ENCODE measurements around the gene ZNFX1. TPM values are rescaled to one million over a fixed set of nuclear protein-coding genes. Genes with fewer than 3 reads are reported as not detected.

The ZNFX1 gene
- total and polyA plus RNA-seq, 9 of the 15 experiments (the other 6 are each of a cell fraction or from before 2014, with no cell fraction given) = 3.8 to 13.8 (median 10.3) TPM

DNA sequence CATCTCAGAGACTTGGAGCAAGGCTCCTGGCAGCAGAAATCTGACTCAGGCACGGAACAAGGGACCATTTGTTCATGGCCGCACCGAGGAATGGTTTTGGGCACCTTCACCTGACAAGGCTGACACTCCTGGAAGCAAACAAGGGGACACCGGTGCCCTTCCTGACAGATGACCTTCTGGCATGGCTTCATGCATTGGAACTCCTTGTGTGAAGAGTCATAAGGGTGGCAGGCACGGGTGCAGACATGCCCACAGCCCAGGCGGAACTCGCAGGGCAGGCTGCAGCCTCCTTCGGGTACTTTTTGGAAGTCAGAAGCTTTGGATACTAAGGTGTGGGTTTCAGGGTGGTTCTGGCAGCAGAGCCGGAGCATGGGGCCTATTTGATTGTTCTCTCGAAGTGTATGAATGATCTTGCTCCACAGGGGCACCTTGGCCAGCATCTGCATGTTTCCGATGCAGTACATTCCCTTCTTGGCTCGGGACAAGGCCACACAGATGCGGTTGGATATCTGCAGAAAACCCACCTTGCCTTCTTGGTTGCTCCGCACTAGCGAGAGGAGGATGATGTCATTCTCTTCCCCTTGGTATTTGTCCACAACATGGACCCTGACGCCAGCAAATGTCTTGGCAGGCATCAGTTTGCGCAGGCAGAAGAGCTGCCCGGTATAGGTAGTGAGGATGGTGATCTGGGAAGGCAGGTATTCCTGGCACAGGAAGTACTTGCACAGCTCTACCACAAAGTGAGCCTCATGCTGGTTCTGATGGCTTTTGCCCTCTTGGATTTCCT, 28.8 kb downstream of the ZNFX1 start:
- no peak for FAIRE-seq
- Histone ChIP-seq H3K27me3 (ENCODE audit: control insufficient read depth in 2 of 2, insufficient read depth in 2 of 2, low read length in 2 of 2) (no peaks in the 10 kb centered on the region), H3K79me2 (ENCODE audit: control insufficient read depth, insufficient read depth, low read length) (no peaks in the 10 kb centered on the region), H4K20me1 (replicated peaks; ENCODE audit: control insufficient read depth, insufficient read depth, low read length) (peaks cover 19% of the 10 kb centered on the region), H3K9me1 (ENCODE audit: control insufficient read depth, insufficient read depth, low read length) (no peaks in the 10 kb centered on the region), H3K4me2 (ENCODE audit: insufficient read depth, low read length) (no peak overlapping the region), H3K9me3 (replicated peaks; ENCODE audit: control insufficient read depth, insufficient read depth, low read depth, low read length) (no peaks in the 10 kb centered on the region), H3K27ac (ENCODE audit: extremely low read depth, low read depth, low read length) (no peak overlapping the region), H3K9ac (ENCODE audit: insufficient read depth in 1 of 2, low read depth in 2 of 2, low read length in 2 of 2) (no peak overlapping the region), H3K36me3 (ENCODE audit: control insufficient read depth, insufficient read depth, low read length) (peaks cover 86% of the 10 kb centered on the region; the same call in 2 of the 3 replicates), H3K4me3 (no peak overlapping the region), H3K4me1 (replicated peaks in 1 of 2; ENCODE audit: control insufficient read depth in 2 of 2, insufficient read depth in 2 of 2, low read length in 2 of 2) (no peaks in the 10 kb centered on the region), H2AFZ (ENCODE audit: low read depth, low read length) (no peak overlapping the region)
- in situ Hi-C loops (cut with MboI) (loop anchor here (5.0 kb wide), 1 partner anchor 73 kb away; no protein-coding TSS in a partner anchor), intact Hi-C loops (cut with micrococcal nuclease) (no loop called here)
- ChIA-PET CTCF (ENCODE audit: low intra/inter-chr PET ratio) (no interaction called here), POLR2A (interaction anchor here (1.0 to 2.0 kb wide), 3 partner anchors 11 to 38 kb away, joined by 3 to 8 read pairs (median 3); partner anchors contain the start of gene ZNFX1)
- BruUV-seq (replicated peaks) = no TSS peak
- DNase-seq (ENCODE audit: extremely low read depth in 1 of 4, low spot score in 3 of 4) = no peak
- TF ChIP-seq, protein P1, sequence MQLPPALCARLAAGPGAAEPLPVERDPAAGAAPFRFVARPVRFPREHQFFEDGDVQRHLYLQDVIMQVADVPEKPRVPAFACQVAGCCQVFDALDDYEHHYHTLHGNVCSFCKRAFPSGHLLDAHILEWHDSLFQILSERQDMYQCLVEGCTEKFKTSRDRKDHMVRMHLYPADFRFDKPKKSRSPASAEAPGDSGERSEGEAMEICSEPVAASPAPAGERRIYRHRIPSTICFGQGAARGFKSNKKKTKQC (CRISPR knock-in tag; IDR thresholded peaks at IDR 0.05) = no peak
- no peak for ATAC-seq
- 92% methylated on average over 15 of the region's 18 CpGs for WGBS (ENCODE audit: insufficient coverage, low coverage, missing lambda C conversion rate)

DNA sequence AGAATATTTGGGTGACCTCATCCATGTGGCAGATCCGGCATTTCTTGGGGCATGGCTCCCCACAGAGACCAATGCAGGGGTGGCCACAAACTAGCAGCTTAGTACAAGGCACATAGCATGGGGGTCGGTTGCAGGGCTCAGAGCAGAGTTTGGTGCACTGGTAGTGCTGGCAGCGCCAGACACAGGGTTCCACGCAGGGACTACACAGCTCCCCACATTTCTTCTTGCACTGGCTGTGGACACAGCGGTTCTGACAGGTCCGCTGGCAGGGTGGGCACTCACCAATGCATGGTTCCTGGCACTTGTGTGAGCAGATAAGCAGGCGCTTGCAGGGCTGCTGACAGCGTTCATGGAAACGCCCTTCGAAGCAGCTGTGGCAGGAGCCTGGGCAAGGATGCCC, 29.6 kb downstream of the ZNFX1 start:
- DNase-seq (ENCODE audit: extremely low read depth in 1 of 4, low spot score in 3 of 4) = no peak
- Histone ChIP-seq H3K9me3 (replicated peaks; ENCODE audit: control insufficient read depth, insufficient read depth, low read depth, low read length) (no peaks in the 10 kb centered on the region), H4K20me1 (replicated peaks; ENCODE audit: control insufficient read depth, insufficient read depth, low read length) (peaks cover 19% of the 10 kb centered on the region), H3K4me3 (no peak overlapping the region), H3K9ac (ENCODE audit: insufficient read depth in 1 of 2, low read depth in 2 of 2, low read length in 2 of 2) (no peak overlapping the region), H3K27ac (ENCODE audit: extremely low read depth, low read depth, low read length) (no peak overlapping the region), H3K9me1 (ENCODE audit: control insufficient read depth, insufficient read depth, low read length) (no peaks in the 10 kb centered on the region), H3K79me2 (ENCODE audit: control insufficient read depth, insufficient read depth, low read length) (no peaks in the 10 kb centered on the region), H3K27me3 (ENCODE audit: control insufficient read depth in 2 of 2, insufficient read depth in 2 of 2, low read length in 2 of 2) (no peaks in the 10 kb centered on the region), H2AFZ (ENCODE audit: low read depth, low read length) (no peak overlapping the region), H3K4me1 (replicated peaks in 1 of 2; ENCODE audit: control insufficient read depth in 2 of 2, insufficient read depth in 2 of 2, low read length in 2 of 2) (no peaks in the 10 kb centered on the region), H3K36me3 (ENCODE audit: control insufficient read depth, insufficient read depth, low read length) (peaks cover 86% of the 10 kb centered on the region), H3K4me2 (ENCODE audit: insufficient read depth, low read length) (no peak overlapping the region)
- no peak for FAIRE-seq
- no TSS peak for BruUV-seq (replicated peaks)
- TF ChIP-seq MCM2 (IDR thresholded peaks at IDR 0.05; ENCODE audit: low read depth) (no peak), CCAR2 (IDR thresholded peaks at IDR 0.05; ENCODE audit: low read depth, low read length) (no peak), POLR2A (conservative IDR thresholded peaks at IDR 0.05) (no peak), POLR2G (IDR thresholded peaks at IDR 0.05; ENCODE audit: low read depth, low read length) (peak; percentile 35)
- TF ChIP-seq, protein P2, sequence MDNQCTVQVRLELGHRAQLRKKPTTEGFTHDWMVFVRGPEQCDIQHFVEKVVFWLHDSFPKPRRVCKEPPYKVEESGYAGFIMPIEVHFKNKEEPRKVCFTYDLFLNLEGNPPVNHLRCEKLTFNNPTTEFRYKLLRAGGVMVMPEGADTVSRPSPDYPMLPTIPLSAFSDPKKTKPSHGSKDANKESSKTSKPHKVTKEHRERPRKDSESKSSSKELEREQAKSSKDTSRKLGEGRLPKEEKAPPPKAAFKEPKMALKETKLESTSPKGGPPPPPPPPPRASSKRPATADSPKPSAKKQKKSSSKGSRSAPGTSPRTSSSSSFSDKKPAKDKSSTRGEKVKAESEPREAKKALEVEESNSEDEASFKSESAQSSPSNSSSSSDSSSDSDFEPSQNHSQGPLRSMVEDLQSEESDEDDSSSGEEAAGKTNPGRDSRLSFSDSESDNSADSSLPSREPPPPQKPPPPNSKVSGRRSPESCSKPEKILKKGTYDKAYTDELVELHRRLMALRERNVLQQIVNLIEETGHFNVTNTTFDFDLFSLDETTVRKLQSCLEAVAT (IDR thresholded peaks at IDR 0.05) = no peak
- intact Hi-C loops (cut with micrococcal nuclease) (no loop called here), in situ Hi-C loops (cut with MboI) (loop anchor here (5.0 kb wide), 1 partner anchor 74 kb away; no protein-coding TSS in a partner anchor)
- ChIA-PET CTCF (ENCODE audit: low intra/inter-chr PET ratio) (no interaction called here), POLR2A (no interaction called here)
- WGBS (ENCODE audit: insufficient coverage, low coverage, missing lambda C conversion rate) = 95% methylated on average over 9 of the region's 10 CpGs
- ATAC-seq = no peak
